OCI-LY7 (cell line): Measurements from ENCODE around the gene DOHH. TPM values are rescaled to one million over a fixed set of nuclear protein-coding genes. Genes with fewer than 3 reads are reported as not detected.
A peak's percentile ranks its signal among the peaks of the same experiment; 100 is the strongest.

Source experiments
- BruUV-seq: library from RNA; stranded (reverse); fragments of 400-500 nt; replicated peaks from 2 replicates; lab custom pipeline; 2021; lab: Mats Ljungman, UMichigan
- CTCF ChIA-PET: fragments of 300-600 bp; sonication (Branson Sonifier 250); formaldehyde crosslinking; loops from one replicate; lab custom pipeline; 2022; ENCODE audit warnings: antibody characterized with exemption; ENCODE audit not compliant: unreplicated experiment; lab: Charles Lee
- POLR2A ChIA-PET: fragments of 300-600 bp; sonication (Branson Sonifier 250); formaldehyde crosslinking; loops from one replicate; lab custom pipeline; 2022; ENCODE audit warnings: antibody characterized with exemption; lab: Charles Lee
- DNase-seq: peaks from one replicate; pipeline ENCODE4 v3.0.0-alpha.2; 2015; ENCODE audit warnings: low spot score
- H2AFZ ChIP-seq: fragments of 200-600 bp; sonication (generic), shearing (Covaris generic); 2 replicates; pipeline ENCODE4 v1.6.1; 2014; ENCODE audit warnings: mild to moderate bottlenecking, antibody characterized with exemption, low read length, moderate library complexity
- H3K27ac ChIP-seq: fragments of 200-600 bp; sonication (generic); 2 replicates; pipeline ENCODE4 v1.5.1; 2014; ENCODE audit warnings: mixed run types, low read depth, mild to moderate bottlenecking, moderate library complexity, low read length, inconsistent platforms; ENCODE audit not compliant: poor library complexity, severe bottlenecking
- H3K36me3 ChIP-seq: fragments of 200-600 bp; sonication (generic); 2 replicates; pipeline ENCODE4 v1.6.1; 2014; ENCODE audit warnings: mild to moderate bottlenecking, antibody characterized with exemption, low read length, moderate library complexity, mixed read lengths; ENCODE audit not compliant: insufficient read depth
- H3K4me1 ChIP-seq: fragments of 200-600 bp; sonication (generic); 2 replicates; pipeline ENCODE4 v1.5.1; 2014; ENCODE audit warnings: mild to moderate bottlenecking, low read length; ENCODE audit not compliant: insufficient read depth, poor library complexity, severe bottlenecking
- H3K4me2 ChIP-seq: fragments of 200-600 bp; sonication (generic); 2 replicates; pipeline ENCODE4 v1.6.1; 2014; ENCODE audit warnings: mild to moderate bottlenecking, low read length
- H3K4me3 ChIP-seq: fragments of 200-600 bp; sonication (generic); 2 replicates; pipeline ENCODE4 v1.5.1; 2014; ENCODE audit warnings: mild to moderate bottlenecking, low read depth, low read length; ENCODE audit not compliant: poor library complexity, severe bottlenecking
- H3K79me2 ChIP-seq: fragments of 200-600 bp; sonication (generic); 2 replicates; pipeline ENCODE4 v1.6.1; 2016; ENCODE audit warnings: low read depth, mild to moderate bottlenecking, low read length, moderate library complexity, mixed read lengths; ENCODE audit not compliant: insufficient read depth
- H3K9me2 ChIP-seq: fragments of 200-600 bp; sonication (generic); 2 replicates; pipeline ENCODE4 v1.6.1; 2016; ENCODE audit warnings: mild to moderate bottlenecking, low read length, mixed read lengths; ENCODE audit not compliant: insufficient read depth
- H3K9me3 ChIP-seq: fragments of 200-600 bp; sonication (generic); 2 replicates; pipeline ENCODE4 v1.6.1; 2014; ENCODE audit warnings: mild to moderate bottlenecking, mixed run types, low read length, mixed read lengths
- H4K20me1 ChIP-seq: fragments of 200-600 bp; sonication (generic); 2 replicates; pipeline ENCODE4 v1.6.1; 2014; ENCODE audit warnings: mild to moderate bottlenecking, antibody characterized with exemption, low read length, moderate library complexity, mixed read lengths; ENCODE audit not compliant: insufficient read depth
- EZH2phosphoT487 ChIP-seq: fragments of 200-600 bp; sonication (generic); IDR thresholded peaks from 2 replicates; pipeline ENCODE4 v1.6.1; 2018; ENCODE audit warnings: low read depth, borderline replicate concordance, mild to moderate bottlenecking, mixed run types, antibody characterized with exemption, low read length, moderate library complexity, mixed read lengths
- intact Hi-C: fragments of 100-400 bp; cut with micrococcal nuclease; formaldehyde crosslinking; loops from one replicate; pipeline ENCODE4 v1.10.0; 2022; ENCODE audit not compliant: unreplicated experiment
- total RNA-seq, 2 experiments: library from RNA; depleted of rRNA in 1 of 2; stranded (reverse); fragments of >200 nt in 1 of 2; shearing (Covaris generic) in 1 of 2; gene quantifications; 2 replicates each; pipeline ENCODE4 v1.2.3, GENCODE V29; 2014 to 2022
- TF ChIP-seq, protein P1 (sequence below): fragments of 200-600 bp; sonication (generic); conservative IDR thresholded peaks from 2 replicates; pipeline ENCODE4 v1.5.1; 2014; ENCODE audit warnings: mild to moderate bottlenecking, antibody characterized with exemption, low read length, moderate library complexity, mixed read lengths

Gene DOHH
- total RNA-seq, 2 experiments from 2014 or later = 11.3 to 13.1 TPM

DNA sequence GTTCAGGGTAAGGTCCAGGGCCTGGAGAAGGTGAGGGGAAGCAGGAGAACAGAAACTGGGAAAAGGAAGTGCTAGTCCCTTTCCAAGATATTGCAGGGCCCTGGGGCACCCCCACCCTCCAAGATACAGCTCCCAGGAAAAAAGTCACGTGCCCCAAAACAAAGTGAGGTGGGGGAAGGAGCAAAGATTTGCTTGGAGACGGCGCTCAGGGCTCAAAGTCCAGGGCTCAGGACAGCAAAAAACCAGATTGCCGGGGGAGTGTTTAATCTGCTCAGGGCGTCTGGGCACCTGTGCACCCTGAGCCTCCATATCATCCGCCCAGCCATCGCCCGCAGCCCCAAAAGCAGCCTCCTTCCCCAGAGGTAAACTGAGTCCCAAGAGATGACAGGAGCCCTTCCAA lies 26.5 kb downstream of the DOHH start:
- H4K20me1 ChIP-seq = no peaks in the 10 kb centered on the region
- peaks cover 11% of the 10 kb centered on the region for H3K4me1 ChIP-seq
- no peaks in the 10 kb centered on the region for H3K9me3 ChIP-seq
- ChIA-PET CTCF (no interaction called here), POLR2A (no interaction called here)
- H3K9me2 ChIP-seq = no peaks in the 10 kb centered on the region
- no peak overlapping the region for H2AFZ ChIP-seq
- DNase-seq = no peak
- H3K36me3 ChIP-seq = no peaks in the 10 kb centered on the region
- no peak overlapping the region for H3K4me2 ChIP-seq
- H3K79me2 ChIP-seq = no peaks in the 10 kb centered on the region
- intact Hi-C loops = no loop called here
- BruUV-seq = no TSS peak
- H3K4me3 ChIP-seq = no peak overlapping the region
- H3K27ac ChIP-seq = no peak overlapping the region
- TF ChIP-seq EZH2phosphoT487 = no peak
- TF ChIP-seq, protein P1, sequence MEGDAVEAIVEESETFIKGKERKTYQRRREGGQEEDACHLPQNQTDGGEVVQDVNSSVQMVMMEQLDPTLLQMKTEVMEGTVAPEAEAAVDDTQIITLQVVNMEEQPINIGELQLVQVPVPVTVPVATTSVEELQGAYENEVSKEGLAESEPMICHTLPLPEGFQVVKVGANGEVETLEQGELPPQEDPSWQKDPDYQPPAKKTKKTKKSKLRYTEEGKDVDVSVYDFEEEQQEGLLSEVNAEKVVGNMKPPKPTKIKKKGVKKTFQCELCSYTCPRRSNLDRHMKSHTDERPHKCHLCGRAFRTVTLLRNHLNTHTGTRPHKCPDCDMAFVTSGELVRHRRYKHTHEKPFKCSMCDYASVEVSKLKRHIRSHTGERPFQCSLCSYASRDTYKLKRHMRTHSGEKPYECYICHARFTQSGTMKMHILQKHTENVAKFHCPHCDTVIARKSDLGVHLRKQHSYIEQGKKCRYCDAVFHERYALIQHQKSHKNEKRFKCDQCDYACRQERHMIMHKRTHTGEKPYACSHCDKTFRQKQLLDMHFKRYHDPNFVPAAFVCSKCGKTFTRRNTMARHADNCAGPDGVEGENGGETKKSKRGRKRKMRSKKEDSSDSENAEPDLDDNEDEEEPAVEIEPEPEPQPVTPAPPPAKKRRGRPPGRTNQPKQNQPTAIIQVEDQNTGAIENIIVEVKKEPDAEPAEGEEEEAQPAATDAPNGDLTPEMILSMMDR = no peak

DNA sequence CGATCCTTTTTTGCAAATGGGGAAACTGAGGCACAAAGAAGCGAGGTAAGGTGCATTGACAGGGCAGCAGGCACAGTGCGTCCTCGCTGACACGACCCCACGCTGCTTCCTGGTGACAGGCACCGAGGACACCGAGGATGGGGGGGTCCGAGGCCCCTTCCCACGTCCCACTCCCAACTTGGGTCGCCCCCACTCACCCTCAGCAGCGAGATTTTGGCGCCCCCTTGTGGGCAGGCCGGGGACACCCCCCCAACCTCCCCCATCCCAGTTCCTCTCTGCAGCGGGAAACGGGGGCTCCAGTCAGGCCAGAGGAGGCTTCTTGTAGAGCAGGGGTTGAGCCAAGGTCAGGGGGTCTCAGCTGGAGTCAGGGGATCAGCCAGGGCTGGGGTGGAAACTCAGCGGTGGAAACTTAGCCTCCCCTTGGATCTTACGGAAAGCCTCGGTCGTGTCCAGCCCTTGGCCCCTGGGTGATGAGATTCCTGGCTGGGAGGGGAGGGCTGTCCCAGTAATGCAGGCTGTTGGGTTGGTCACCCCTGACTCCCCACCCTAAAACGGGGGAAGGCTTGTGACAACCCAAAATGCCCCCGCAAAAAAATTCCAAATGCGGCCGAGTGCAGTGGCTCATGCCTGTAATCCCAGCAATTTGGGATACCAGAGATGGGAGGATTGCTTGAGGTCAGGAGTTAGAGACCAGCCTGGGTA lies 28.4 kb downstream of the DOHH start:
- no peak overlapping the region for H2AFZ ChIP-seq
- H3K79me2 ChIP-seq = no peaks in the 10 kb centered on the region
- H3K4me2 ChIP-seq = no peak overlapping the region
- ChIA-PET CTCF (no interaction called here), POLR2A (no interaction called here)
- no peaks in the 10 kb centered on the region for H3K4me1 ChIP-seq
- H4K20me1 ChIP-seq = no peaks in the 10 kb centered on the region
- intact Hi-C loops = loop anchor here (2.0 kb wide), 1 partner anchor 145 kb away; no protein-coding TSS in a partner anchor
- H3K36me3 ChIP-seq = no peaks in the 10 kb centered on the region
- no peak overlapping the region for H3K4me3 ChIP-seq
- peak; percentile 39 for DNase-seq
- H3K9me2 ChIP-seq = no peaks in the 10 kb centered on the region
- no peaks in the 10 kb centered on the region for H3K9me3 ChIP-seq
- no peak for TF ChIP-seq EZH2phosphoT487
- TF ChIP-seq, protein P1 = peak; percentile 89
- H3K27ac ChIP-seq = no peak overlapping the region
- BruUV-seq = no TSS peak

DNA sequence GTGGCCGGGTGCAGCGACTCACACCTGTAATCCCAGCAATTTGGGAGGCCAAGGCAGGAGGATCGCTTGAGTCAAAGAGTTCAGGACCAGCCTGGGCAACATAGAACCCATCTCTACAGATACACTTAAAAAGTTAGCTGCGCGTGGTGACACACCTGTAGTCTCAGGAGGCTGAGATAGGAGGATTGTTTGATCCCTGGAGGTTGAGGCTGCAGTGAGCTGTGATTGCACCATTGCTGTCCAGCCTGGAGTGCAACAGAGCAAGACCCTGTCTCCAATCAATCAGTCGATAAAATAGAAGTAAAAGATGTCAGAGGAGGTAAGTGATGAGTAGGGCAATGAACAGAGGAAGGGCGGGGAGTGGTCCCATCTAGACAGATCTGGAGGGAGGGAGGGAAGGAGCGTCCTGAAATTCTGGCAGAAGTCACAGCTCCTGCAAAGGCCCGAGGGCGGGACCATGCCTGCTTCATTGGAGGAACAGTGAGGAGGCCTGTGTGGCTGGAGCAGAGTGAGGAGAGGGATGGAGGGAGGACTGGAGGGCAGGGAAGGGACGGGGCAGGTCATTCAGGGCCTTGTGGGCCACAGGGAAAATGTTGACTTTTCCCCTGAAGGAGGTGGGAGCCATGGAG lies 29.9 kb downstream of the DOHH start:
- intact Hi-C loops = no loop called here
- no peaks in the 10 kb centered on the region for H3K9me2 ChIP-seq
- no peaks in the 10 kb centered on the region for H4K20me1 ChIP-seq
- H3K4me2 ChIP-seq = no peak overlapping the region
- DNase-seq = no peak
- H3K79me2 ChIP-seq = no peaks in the 10 kb centered on the region
- H3K36me3 ChIP-seq = no peaks in the 10 kb centered on the region
- H3K27ac ChIP-seq = no peak overlapping the region
- BruUV-seq = no TSS peak
- H3K4me3 ChIP-seq = no peak overlapping the region
- no peak for TF ChIP-seq EZH2phosphoT487
- TF ChIP-seq, protein P1 = no peak
- ChIA-PET CTCF (interaction anchor here (0.9 kb wide), 1 partner anchor 8 kb away, joined by 3 read pairs; no protein-coding TSS in a partner anchor), POLR2A (no interaction called here)
- no peaks in the 10 kb centered on the region for H3K4me1 ChIP-seq
- H2AFZ ChIP-seq = no peak overlapping the region
- no peaks in the 10 kb centered on the region for H3K9me3 ChIP-seq
